ENCODE measurements around the gene CST5. TPM values are rescaled to one million over a fixed set of nuclear protein-coding genes. Genes with fewer than 3 reads are reported as not detected.

Gene CST5
- total RNA-seq, 4 donors from 2014 or later = 1.4 to 4.5 (median 3.7) TPM; not detected in 1

DNA sequence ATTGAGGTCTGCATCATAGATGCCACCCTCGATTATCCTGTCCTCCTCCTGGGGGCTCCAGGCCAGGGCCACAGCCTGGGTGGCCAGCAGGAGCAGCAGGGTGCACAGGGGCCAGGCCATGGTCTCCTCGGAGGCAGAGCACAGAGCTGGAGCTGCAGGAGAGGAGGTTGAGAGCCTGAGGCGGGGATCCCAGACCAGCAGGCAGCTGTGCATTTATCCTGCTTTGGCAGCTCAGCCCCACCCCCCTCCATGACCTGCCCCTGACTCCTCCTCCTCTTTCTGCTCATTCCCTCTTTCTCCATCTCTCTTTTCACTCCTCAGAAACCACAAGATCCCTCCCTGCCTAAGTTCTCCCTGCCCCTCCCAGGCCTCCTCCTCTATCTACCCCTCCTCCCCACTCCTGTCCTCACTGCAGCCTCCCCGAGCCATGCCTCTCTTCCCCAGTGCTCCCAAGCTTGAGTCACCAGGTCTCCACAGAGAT, 53.0 kb downstream of the CST5 start, which contains the start of gene CST2:
Gene CST2 (minus strand): TSS at position 189 of the 481 bp plus-strand sequence. CDS start 69 bp downstream, at position 120.
- intact Hi-C loops (cut with DNase I) = no loop called here
- Histone ChIP-seq H3K4me1 (peaks cover 0 to 34% (median 29%) of the 10 kb centered on the region in 4 donors), H3K9me3 (no peaks in the 10 kb centered on the region), H3K4me3 (no peak within 1 kb of the TSS), H3K27me3 (no peaks in the 10 kb centered on the region), H3K36me3 (no peaks in the 10 kb centered on the region), H3K27ac (replicated peaks in 1 of 4) (no peak within 1 kb of the TSS)
- WGBS = 66% methylated on average over 4 of the region's 4 CpGs
- no peak for DNase-seq (ENCODE audit: extremely low spot score)
- no peak for TF ChIP-seq POLR2AphosphoS5 (IDR thresholded peaks at IDR 0.05)
- TF ChIP-seq EP300 (IDR thresholded peaks at IDR 0.05) = no peak
- TF ChIP-seq, protein P1, sequence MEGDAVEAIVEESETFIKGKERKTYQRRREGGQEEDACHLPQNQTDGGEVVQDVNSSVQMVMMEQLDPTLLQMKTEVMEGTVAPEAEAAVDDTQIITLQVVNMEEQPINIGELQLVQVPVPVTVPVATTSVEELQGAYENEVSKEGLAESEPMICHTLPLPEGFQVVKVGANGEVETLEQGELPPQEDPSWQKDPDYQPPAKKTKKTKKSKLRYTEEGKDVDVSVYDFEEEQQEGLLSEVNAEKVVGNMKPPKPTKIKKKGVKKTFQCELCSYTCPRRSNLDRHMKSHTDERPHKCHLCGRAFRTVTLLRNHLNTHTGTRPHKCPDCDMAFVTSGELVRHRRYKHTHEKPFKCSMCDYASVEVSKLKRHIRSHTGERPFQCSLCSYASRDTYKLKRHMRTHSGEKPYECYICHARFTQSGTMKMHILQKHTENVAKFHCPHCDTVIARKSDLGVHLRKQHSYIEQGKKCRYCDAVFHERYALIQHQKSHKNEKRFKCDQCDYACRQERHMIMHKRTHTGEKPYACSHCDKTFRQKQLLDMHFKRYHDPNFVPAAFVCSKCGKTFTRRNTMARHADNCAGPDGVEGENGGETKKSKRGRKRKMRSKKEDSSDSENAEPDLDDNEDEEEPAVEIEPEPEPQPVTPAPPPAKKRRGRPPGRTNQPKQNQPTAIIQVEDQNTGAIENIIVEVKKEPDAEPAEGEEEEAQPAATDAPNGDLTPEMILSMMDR (IDR thresholded peaks at IDR 0.05) = no peak
- TF ChIP-seq POLR2A (IDR thresholded peaks at IDR 0.05; ENCODE audit: low read depth) = no peak

Other genes starting within 250 kb of the CST5 start
- gene CST3, start 241.8 kb downstream of the CST5 start, total RNA-seq = 1,000 to 10,000 TPM; 1,253 to 2,184 (median 1,709) TPM
- not detected for gene CST4, start 190.7 kb downstream of the CST5 start, total RNA-seq
- not detected for gene CST1, start 128.8 kb downstream of the CST5 start, total RNA-seq
- 1 to 10 TPM in 1 of 4 donors, under 1 TPM in 2, not detected in 1; 0.45 to 2.1 (median 0.86) TPM for gene CST2, start 53.0 kb downstream of the CST5 start, total RNA-seq
- not detected for gene GGTLC1, start 109.0 kb upstream of the CST5 start, total RNA-seq